HG02870 (cell line): ENCODE results near the gene NR5A2.
"Not testable (repeated sequence)": the region's sequence is repeated elsewhere in the genome, so short reads cannot be mapped to it uniquely, and the experiment has no call there.

Source experiments
- ATAC-seq: cut with Tn5 transposase; IDR thresholded peaks from one replicate; pipeline ENCODE4 v1.9.1; 2021; ENCODE audit warnings: mild to moderate bottlenecking, moderate library complexity; ENCODE audit not compliant: unreplicated experiment

Gene NR5A2

DNA sequence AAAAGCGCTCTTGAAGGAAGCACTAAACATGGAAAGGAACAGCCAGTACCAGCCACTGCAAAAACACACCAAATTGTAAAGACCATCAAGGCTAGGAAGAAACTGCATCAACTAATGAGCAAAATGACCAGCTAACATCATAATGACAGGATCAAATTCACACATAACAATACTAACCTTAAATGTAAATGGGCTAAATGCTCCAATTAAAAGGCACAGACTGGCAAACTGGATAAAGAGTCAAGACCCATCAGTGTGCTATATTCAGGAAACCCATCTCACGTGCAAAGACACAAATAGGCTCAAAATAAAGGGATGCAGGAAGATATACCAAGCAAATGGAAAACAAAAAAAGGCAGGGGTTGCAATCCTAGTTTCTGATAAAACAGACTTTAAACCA is 159.8 kb downstream of the NR5A2 start:
- not testable (repeated sequence) for ATAC-seq

DNA sequence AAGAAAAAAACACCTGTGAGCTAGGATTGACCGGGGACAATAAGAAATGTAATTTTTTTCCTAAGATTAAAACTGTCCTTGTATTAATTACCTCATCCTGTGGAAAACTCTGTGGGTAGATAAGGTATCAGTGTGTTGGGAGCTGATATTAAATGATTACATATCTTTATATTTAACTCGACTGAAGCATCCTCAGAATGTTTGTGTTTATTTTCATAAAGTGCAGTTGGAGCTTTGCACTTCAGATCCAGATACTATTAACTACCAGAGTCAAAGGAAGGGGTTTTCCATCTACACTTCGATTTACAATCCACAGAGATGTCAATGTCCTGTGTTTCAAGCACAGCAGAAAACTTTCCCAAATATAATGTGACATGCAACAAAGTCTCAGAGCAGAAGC is 164.5 kb downstream of the NR5A2 start:
- no peak for ATAC-seq

DNA sequence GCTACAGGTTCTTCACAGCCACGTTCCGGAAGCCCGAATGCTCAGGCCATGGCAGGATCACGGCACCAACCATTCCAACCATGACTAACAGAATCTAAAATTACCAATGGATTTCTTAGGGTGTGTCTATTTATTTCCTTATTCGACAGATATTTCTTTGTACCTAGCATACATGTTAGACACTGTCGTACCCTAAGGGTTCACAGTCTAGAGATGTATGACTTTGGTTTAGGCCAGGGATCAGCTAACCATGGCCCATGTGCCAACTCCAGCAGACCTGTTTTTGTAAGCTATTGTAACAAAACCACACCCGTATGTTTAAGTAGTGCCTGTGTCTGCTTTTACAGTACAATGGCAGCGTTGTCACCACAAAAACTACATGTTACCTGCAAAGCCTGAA is 167.0 kb downstream of the NR5A2 start:
- ATAC-seq = no peak

DNA sequence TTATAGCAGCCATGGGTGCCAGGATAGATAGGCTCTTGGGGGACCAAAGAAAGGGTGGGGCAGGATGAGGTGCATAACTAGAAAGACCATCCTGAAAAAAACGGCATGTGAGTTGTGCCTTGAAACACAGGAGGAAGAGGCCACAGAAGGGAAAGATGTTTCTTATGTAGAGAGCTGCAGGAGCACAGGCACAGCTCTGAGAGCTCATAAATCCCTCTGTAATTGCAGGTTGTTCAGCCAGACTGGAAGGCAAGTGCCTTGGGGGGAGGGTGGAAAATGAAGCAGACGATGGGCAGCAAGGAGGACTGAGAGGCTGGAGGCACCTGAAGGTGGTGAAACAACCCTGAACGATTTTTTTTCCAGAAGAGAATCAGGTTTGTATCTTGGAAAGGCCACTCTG is 170.7 kb downstream of the NR5A2 start:
- ATAC-seq = no peak

DNA sequence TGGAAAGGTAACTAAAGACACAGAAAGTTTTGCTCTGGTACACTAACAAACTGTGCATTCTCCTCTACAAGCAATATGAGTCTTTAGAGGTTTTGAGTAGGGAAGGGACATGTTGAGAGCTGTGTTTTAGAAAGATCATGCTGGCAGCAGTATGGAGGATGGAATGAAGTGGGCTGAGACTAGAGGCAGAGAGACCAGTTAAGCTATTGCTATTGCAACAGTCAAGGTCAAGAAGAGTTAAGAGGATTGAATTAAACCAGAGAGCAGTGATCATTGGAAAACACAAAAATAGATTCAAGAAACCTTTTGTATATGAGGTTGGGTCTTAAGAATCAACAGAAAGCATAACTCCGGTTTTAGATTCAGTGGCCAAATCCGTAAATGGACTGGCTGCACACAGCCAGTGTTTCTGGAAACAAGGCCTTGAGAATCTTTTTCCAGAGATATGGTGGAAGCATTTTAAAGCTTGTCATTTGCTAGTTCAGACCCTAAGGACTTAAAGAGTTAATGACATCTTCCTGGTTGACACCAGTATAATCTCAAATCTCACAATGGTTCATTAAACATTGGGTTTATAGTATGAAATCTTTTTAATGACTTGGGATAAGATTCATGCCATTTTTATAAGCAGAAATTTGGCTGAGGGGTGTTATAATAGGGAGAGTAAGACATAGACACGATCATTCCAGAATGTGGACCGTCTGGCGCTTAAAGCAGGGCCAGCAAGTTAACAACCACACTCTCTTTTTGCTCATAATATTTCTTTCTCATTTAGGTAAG is 177.9 kb downstream of the NR5A2 start:
- no peak for ATAC-seq

DNA sequence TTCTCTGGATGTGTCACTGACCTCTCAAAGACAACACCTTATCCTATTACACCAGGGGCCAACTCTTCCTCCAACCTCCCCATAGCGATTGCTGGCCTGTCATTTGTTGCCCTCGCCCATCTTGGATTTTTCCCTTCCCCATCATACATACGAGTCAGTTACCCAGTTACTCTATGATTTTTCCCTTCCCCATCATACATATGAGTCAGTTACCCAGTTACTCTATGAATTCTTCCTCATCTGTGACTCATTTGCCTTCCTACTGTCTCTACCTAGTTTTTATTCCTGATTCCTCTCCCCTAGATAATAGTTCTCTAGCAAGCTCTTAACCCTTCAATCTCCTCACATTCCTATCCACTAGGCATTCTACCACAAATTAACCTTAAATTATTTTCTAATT is 178.8 kb downstream of the NR5A2 start:
- no peak for ATAC-seq

DNA sequence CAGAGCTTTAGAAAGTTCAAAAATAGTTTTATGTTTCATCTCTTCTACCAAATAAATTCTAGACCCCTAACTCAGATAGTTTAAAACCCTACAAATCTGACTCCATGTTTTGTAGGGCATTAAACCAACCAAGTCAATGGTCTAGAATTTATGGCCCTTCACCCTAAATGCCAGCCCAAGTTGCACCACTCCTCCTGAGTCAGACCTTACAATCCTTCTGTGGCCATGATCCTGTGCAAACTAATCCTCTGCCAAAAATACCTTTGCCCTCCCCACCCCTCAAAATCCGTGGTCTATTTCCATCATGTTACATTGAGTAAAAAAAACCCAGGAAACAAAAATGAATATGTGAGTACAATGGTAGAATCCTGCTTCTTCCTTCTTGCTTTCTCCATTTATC is 179.3 kb downstream of the NR5A2 start:
- no peak for ATAC-seq

DNA sequence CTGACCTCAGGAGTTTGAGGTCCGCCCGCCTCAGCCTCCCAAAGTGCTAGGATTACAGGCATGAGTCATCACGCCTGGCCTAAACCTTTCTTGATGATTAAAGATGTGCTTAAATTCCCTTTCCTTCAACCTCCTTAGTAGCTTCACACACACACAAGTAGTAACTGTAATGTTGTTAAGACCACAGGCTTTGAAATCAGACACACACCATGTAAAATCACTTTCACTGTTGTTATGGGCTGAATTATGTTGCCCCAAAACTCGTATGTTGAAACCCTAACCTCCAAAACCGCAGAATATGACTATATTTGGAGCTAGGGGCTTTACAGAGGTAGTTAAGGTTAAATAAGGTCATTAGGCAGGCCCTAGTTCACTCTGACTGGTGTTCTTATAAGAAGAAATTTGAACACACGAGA is 180.2 kb downstream of the NR5A2 start:
- ATAC-seq = peak; percentile 97

DNA sequence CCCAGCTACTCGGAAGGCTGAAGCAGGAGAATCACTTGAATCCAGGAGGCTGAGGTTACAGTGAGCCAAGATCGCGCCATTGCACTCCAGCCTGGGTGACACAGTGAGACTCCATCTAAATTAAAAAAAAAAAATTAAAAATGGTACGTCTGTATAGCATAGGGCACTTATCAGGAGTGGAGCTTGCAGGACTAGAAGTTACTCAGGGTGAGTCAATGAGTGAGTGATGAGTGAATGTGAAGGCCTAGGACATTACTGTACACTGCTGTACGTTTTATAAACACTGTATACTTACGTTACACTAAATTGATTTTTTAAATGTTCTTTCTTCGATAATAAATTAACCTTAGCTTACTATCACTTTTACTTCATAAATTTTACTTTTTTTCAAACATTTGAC is 183.6 kb downstream of the NR5A2 start:
- ATAC-seq = no peak

DNA sequence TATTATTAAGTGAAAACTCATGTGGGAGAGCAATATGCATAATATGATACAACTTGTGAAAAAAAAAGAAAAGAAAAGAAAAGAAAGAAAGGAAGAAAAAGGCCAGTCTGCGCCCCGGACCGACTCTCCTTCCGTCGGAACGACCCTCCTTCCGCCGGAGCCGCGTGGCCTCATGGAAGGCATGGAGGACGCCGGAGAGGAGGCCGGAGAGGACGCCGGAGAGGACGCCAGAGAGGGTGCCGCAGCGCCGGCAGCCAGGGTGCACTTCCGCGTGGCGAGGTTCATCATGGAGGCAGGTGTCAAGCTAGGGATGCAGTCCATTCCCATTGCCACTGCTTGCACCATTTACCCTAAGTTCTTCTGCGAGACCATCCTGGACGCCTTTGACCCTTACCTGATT is 185.9 kb downstream of the NR5A2 start:
- ATAC-seq = no peak

DNA sequence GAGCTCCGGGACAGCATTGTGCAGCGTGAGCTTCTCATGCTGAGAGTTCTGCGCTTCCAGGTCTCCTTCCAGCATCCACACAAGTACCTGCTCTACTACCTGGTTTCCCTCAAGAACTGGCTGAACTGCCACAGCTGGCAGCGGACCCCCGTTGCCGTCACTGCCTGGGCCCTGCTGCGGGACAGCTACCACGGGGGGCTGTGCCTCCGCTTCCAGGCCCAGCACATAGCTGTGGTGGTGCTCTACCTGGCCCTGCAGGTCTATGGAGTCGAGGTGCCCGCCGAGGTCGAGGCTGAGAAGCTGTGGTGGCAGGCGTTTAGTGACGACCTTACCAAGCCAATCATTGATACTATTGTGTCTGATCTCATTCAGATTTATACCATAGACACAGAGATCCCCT is 186.4 kb downstream of the NR5A2 start:
- no peak for ATAC-seq

DNA sequence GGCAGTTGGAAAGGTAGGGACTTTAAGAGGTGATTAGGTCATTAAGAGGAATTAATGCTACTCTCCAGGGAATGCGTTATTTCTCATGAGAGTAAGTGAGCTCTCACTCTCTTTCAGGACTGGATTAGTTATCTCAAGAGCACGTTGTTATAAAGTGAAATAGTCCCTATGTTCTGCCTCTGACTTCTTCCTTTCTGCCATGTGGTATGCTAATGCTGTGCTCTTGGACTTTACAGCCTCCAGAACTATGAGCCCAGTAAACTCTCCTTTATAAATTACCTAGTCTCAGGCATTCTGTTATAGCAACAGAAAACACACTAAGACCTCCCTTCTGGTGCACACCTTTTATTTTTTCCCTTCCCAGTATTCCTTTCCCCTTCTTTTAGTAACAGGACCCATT is 187.8 kb downstream of the NR5A2 start:
- ATAC-seq = no peak

DNA sequence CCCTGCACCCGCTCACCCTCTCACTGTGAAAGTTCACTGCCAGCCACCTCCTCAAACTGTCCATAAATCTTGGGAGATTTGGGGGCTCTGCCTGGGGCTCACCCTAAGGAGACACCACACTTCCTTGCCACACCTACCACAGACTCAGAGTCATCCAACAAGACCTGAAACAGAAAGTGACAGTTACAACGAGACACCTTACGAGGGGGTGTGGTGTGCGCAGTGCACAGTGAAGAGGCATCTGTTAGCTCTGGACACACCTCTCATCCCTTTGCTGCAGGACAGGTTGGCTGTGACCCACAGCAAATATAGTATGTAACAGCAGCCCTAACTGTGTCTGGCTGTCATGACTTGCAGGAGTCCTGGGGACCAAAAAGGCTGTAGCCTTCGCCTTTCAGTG is 190.2 kb downstream of the NR5A2 start:
- peak; percentile 65 for ATAC-seq

DNA sequence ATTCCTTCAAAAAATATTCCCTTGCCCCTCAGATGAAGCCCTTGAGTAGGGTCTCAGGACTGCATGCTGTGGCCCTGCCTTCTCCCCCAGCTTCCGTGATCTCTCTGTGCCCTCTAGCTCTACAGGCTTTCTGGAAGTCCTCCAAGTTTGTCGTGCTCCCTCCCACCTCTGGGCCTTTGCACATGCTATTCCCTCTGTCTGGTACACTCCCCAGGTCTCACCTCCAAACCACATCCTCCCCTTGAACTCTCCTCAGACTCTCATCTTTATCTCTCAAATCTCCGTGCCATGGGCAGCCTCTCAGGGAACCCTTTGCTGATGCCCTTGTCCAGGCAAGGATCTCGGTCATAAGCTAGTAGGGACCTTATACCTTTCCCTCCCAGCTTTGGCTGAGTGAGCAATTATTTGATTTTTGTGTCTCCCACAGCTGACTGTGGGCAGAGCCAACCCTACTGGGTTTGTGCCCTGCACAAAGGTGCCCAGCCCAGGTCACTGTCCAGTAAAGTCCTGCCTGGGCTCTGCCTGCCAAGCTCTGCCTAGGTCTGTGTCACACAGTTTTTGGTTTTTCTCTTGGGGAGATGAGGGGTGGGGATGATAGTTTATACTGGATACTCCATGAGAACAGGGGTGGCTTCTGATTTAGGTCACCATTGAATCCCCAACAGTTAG is 194.2 kb downstream of the NR5A2 start:
- ATAC-seq = no peak

DNA sequence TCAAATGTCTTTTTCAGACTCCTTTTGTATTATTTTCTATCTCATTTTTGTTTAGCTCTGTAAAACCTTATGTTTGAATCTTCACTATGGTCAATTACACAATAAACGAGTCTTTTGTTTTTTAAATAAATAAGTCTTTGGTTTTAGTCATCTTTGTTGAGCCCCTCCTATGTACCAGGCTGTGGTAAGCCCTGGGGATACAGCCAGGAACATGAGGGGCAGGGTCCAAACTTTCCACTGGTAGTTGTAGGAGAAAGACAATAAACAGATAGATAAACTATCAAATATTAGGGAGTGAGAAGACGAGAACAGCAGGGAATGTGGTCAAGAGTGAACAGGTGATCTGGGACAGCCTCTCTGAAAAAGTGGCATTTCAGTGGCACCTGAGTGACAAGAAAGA is 195.7 kb downstream of the NR5A2 start:
- ATAC-seq = no peak

DNA sequence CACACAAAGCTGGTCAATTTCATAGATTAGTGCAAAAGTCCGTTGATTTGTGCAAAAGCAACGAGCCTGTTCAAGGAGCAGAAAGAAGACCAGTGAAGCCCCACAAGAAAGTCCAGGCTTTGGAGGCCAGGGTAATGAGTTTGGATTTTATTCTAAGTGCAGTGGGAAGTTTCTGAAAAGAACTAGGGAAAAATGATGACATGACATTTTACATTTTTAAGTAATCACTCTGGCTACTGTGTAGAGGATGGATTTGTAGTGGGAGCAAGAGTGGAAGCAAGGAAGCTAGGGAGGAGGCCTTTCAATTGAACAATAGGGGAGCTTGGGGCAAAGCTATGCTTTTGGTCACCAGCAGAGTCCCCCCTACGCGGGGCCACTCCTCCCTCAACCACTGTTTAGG is 196.1 kb downstream of the NR5A2 start:
- no peak for ATAC-seq

DNA sequence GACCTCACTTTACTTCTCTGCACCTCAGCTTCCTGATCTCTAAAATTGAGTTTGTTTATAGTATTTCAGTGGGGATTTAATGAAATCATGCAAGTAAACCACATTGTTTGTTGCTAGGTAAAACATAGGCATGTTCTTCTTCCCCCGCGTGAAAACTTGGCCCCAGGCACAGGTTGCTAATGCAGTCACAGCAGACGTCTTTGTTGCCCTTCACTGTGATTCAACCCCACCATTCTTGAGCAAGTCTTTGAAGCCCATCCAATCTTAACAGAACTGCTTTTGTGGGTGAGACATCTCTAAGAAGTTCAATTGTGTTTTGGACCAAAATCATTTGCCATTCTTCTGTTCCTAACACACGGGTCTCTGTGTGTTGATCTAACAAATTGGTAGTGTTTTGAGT is 196.8 kb downstream of the NR5A2 start:
- ATAC-seq = no peak

DNA sequence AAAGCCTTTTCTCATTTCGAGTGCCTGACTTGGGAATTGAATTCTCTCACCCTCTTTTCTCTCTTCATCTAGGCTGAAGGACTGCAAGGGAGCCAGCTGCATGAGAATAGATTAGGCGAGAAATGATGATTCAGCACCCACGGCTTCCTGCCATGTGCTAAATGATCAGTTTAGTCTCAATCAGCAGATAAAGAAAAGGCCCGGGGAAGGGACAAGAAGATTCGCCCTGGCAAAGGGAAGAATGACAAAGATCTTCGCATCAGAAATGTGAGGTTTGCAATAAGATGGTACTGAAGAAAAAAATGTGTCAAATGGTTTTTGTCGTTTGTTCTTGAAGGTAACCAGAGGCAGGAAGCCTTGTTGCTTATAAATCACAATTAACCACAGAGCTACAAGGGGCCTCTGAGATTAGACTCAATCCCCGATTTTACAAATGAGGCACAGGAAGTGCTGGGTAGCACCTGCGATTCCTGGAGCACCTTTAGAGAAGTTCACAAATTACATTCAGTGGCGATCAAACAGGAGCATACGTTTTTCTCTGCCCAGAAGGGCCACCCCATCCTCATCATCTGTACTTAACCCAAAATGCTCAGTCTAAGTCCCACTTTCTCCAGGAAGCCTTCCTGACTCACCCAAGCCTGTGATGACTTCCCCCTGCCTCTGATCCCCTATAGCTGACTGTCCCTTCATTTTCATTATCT is 198.9 kb downstream of the NR5A2 start:
- ATAC-seq = no peak

DNA sequence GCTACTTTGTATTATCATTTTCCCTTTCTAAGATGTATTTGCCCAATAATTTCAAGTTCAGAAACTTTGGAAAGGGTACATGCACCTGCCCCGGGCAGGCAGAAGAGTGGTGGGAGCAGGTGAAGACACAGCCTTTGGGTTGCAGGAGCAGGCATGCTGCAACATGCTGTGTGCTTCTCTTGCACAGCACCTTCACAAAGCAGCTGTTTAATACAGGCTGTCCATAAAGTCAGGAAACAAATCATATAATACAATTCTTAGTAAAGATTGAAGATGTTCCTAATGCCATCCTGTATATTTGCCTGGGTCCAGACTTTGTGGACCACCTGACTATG is 199.4 kb downstream of the NR5A2 start:
- no peak for ATAC-seq
